ENCODE data around the gene TGM4. TPM values are rescaled to one million over a fixed set of nuclear protein-coding genes. Genes with fewer than 3 reads are reported as not detected.

The TGM4 gene
- total RNA-seq, 2 experiments from 2014 or later = not detected

DNA sequence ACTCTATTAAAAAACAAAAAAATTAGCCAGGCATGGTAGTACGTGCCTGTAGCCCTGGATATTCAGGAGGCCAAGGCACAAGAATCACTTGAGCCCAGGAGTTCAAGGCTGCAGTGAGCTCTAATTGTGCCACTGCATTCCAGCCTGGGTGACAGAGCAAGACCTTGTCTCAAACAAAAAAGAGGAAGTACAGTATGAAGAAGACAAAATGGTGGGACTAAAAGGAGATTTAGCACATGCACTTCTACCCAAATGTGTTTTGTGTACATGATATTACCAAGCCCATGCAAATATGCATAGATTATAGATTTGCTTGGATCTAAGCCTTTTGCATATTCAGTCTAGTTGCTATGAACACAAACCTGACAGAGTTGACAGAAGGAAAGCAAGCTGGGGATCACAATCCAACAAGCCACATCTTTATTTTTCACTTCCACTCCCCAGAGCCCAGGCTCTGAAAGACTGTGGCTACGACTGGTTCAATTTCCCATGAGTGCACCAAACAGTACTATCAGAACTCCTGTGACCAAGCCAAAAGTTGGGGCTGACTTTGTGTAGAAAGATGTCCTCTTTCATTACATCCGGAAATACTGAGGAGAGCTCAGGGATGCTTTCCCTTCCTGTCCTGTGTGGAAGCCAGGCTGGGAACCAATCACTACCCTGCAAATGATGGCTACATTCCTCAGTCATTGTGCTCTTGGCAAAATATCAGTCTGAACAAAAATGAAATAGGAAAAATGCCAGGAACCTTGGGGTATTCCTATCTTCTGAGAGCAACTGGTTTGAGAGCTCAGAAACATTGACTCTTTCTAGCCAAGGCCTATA lies 49.4 kb downstream of the TGM4 start:
- Mint-ChIP-seq H3K27me3 (no peaks in the 10 kb centered on the region), H3K36me3 (peaks cover 16% of the 10 kb centered on the region), H3K9me3 (no peaks in the 10 kb centered on the region), H3K4me3 (no peak overlapping the region), H3K27ac (no peak overlapping the region), H3K4me1 (ENCODE audit: low read depth) (no peaks in the 10 kb centered on the region)
- intact Hi-C loops (cut with micrococcal nuclease) = no loop called here
- CTCF ChIA-PET = interaction anchor here (2.2 kb wide), 1 partner anchor 10 kb away, joined by 12 read pairs; no protein-coding TSS in a partner anchor
- DNase-seq = no peak
- POLR2A ChIA-PET = no interaction called here

DNA sequence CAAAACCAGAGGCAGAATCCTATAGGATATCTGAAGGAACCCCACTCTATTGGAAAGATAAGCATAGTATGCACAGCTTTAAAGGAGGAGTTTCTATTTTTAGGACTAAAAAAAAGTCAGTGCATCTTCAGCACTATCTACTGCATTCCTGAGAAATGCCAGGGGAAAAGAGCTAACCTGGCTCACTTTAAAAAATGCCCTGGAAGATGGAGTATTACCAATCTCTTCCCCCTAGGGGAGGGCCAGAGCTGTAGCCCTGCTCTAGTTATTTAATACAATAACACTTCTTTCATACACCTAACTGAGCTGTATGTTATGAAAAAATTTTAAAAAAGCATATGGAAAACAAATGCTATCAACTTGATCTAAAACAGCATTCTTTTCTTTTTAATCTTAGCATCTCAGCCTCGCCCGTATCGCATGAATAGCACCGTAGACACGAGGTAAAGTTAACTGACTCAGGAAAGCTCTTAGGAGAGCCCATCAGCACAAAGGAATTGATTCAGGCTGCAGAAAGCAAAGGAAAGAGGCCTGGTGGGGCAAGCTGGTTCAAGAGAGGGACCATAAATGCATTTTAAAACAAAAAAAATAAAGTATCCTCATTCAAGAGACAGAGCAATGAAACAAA lies 50.2 kb downstream of the TGM4 start:
- CTCF ChIA-PET = interaction anchor here (2.2 kb wide), 1 partner anchor 11 kb away, joined by 12 read pairs; no protein-coding TSS in a partner anchor
- no peak for DNase-seq
- intact Hi-C loops (cut with micrococcal nuclease) = no loop called here
- H3K27me3 Mint-ChIP-seq = no peaks in the 10 kb centered on the region
- no peaks in the 10 kb centered on the region for H3K4me1 Mint-ChIP-seq (ENCODE audit: low read depth)
- POLR2A ChIA-PET = no interaction called here
- H3K9me3 Mint-ChIP-seq = no peaks in the 10 kb centered on the region
- peaks cover 16% of the 10 kb centered on the region for H3K36me3 Mint-ChIP-seq
- H3K4me3 Mint-ChIP-seq = no peak overlapping the region
- no peak overlapping the region for H3K27ac Mint-ChIP-seq

DNA sequence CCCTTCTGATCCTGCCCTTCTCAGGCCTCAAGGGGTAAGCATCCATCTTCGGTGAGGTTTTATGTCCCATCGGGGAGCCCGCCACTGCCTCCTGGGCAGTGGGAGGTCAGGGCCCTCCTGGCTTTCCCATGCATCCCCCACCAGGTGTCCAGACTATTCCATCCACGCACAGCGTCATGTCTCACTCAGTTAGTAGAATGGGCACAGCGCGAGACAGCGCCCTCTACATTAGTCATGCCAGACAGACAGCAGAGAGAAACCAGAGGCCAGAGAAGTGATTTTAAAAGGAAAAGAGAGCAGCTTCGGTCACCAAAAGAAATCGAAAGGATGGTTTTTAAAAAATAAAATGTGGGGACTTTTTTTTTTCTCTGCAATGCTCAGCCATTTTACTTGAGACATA lies 51.8 kb downstream of the TGM4 start:
- CTCF ChIA-PET = no interaction called here
- POLR2A ChIA-PET = no interaction called here

DNA sequence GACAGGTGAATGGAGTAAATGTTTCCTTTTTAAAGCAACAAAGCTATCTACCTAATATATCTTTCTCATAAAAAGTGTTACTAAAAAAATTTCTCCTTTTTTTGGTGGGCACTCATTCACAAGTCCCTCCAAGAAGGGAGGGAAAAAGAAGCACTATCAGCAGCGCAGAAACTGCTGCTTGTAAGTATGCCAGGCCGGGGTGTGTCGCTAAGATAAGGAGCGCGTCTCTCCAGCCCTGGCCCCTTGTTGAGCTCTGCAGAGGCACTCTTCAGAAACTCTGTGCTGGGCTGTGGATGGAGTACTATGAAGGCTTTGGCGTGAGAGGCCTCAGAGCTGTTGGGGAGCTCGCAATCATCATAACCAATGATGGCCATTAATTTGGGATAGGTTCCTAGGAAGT lies 52.5 kb downstream of the TGM4 start:
- no peaks in the 10 kb centered on the region for H3K4me1 Mint-ChIP-seq (ENCODE audit: low read depth)
- no peaks in the 10 kb centered on the region for H3K27me3 Mint-ChIP-seq
- CTCF ChIA-PET = interaction anchor here (1.0 kb wide), 1 partner anchor 13 kb away, joined by 3 read pairs; no protein-coding TSS in a partner anchor
- no peaks in the 10 kb centered on the region for H3K9me3 Mint-ChIP-seq
- no peak overlapping the region for H3K27ac Mint-ChIP-seq
- DNase-seq = no peak
- no peak overlapping the region for H3K4me3 Mint-ChIP-seq
- POLR2A ChIA-PET = no interaction called here
- intact Hi-C loops (cut with micrococcal nuclease) = no loop called here
- peaks cover 9% of the 10 kb centered on the region for H3K36me3 Mint-ChIP-seq

More for the DNA sequence above, 51.8 kb downstream of the TGM4 start:
- no peak overlapping the region for H3K4me3 Mint-ChIP-seq
- H3K27ac Mint-ChIP-seq = no peak overlapping the region
- peaks cover 12% of the 10 kb centered on the region for H3K36me3 Mint-ChIP-seq
- DNase-seq = no peak
- H3K4me1 Mint-ChIP-seq (ENCODE audit: low read depth) = no peaks in the 10 kb centered on the region
- intact Hi-C loops (cut with micrococcal nuclease) = no loop called here
- no peaks in the 10 kb centered on the region for H3K9me3 Mint-ChIP-seq
- no peaks in the 10 kb centered on the region for H3K27me3 Mint-ChIP-seq

DNA sequence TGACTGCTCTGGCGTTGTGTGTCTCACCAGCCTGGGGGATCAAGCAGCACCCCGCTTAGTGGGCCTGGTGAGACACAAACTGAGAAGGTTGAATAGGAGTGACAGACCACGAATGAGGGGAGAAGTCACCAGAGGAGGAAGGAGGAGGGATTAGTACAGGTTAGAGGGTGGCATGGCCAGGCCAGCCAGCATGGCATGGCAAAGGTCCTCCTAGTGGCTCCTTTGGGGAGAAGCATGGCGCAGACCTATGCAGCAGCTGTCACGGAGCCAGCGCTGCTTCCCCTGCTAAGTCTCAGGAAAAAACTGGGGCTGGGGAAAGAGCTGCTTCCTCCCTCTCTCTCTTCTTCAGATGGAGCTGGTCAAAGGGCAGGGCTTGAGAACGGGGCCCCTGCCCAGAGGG lies 53.0 kb downstream of the TGM4 start:
- no peak overlapping the region for H3K27ac Mint-ChIP-seq
- H3K27me3 Mint-ChIP-seq = no peaks in the 10 kb centered on the region
- H3K4me3 Mint-ChIP-seq = no peak overlapping the region
- ChIA-PET POLR2A (no interaction called here), CTCF (interaction anchor here (1.0 kb wide), 1 partner anchor 13 kb away, joined by 3 read pairs; no protein-coding TSS in a partner anchor)
- intact Hi-C loops (cut with micrococcal nuclease) = no loop called here
- H3K9me3 Mint-ChIP-seq = no peaks in the 10 kb centered on the region
- peaks cover 9% of the 10 kb centered on the region for H3K36me3 Mint-ChIP-seq
- H3K4me1 Mint-ChIP-seq (ENCODE audit: low read depth) = no peaks in the 10 kb centered on the region
- no peak for DNase-seq

DNA sequence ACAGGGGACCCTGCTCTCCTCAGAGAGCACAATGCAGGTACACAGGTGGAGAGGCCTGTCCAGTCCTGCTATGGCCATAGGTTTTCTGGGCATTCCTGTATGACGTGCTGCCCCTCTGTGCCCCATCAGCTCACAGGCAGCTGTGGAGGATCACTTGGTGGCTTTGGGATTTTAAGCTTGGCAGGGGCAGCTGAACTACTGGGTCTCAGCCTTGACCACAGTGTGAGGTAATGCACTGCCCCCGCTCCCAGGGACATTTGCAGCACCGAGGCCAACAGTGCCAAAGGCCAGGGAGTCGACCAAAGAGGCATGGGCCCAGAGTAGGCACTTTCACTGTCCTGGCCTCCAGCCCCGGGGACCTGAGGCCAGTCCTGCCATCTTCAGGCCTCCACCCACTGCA lies 55.4 kb downstream of the TGM4 start:
- POLR2A ChIA-PET = no interaction called here
- Mint-ChIP-seq H3K27me3 (no peaks in the 10 kb centered on the region), H3K4me3 (no peak overlapping the region), H3K4me1 (ENCODE audit: low read depth) (no peaks in the 10 kb centered on the region), H3K27ac (no peak overlapping the region), H3K36me3 (peaks cover 11% of the 10 kb centered on the region), H3K9me3 (no peaks in the 10 kb centered on the region)
- intact Hi-C loops (cut with micrococcal nuclease) = no loop called here
- no peak for DNase-seq
- CTCF ChIA-PET = interaction anchor here (1.8 kb wide), 1 partner anchor 15 kb away, joined by 4 read pairs; no protein-coding TSS in a partner anchor

DNA sequence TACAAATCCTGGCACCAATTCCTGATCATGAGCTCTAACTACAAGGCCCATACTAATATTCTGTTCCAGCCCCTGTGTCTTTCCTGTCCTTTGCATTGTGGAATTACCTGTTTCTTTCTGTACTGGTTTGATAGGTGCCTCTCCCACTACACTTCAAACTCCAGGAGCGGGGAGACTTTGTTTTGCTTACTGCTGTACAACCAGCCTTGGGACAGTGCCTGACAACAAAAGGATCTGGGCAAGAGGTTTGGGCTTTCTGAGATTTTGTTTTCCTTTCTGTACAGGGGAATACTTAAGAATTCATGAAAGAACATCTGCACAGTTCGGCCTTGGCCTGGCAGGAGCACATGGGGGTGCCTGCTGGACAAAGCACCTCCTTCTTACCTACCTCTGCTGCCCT lies 56.5 kb downstream of the TGM4 start:
- CTCF ChIA-PET = interaction anchor here (1.8 kb wide), 1 partner anchor 16 kb away, joined by 4 read pairs; no protein-coding TSS in a partner anchor
- intact Hi-C loops (cut with micrococcal nuclease) = no loop called here
- no peak overlapping the region for H3K27ac Mint-ChIP-seq
- DNase-seq = no peak
- H3K4me1 Mint-ChIP-seq (ENCODE audit: low read depth) = no peaks in the 10 kb centered on the region
- POLR2A ChIA-PET = no interaction called here
- peaks cover 9% of the 10 kb centered on the region for H3K36me3 Mint-ChIP-seq
- H3K4me3 Mint-ChIP-seq = no peak overlapping the region
- H3K27me3 Mint-ChIP-seq = no peaks in the 10 kb centered on the region
- no peaks in the 10 kb centered on the region for H3K9me3 Mint-ChIP-seq

DNA sequence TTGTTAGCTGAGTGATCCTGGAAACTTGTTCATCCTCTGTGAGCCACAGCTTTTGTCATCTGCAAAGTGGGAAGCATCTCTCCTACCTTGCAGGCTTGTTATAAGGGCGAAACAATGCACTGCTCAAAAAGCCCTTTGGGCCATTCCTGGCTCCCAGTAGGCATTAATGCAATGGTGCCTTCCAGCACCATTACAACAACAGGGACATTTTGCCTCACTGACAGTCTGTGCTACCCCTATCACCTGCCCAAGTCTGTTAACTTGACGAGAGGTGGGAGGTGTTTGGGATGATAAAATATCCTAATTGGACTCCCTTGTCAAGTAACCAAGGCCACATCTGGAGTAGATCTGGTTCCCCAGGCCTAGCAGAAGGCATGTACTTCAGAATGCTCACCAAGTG lies 57.4 kb downstream of the TGM4 start:
- CTCF ChIA-PET = interaction anchor here (0.8 kb wide), 1 partner anchor 64 kb away, joined by 4 read pairs; no protein-coding TSS in a partner anchor
- Mint-ChIP-seq H3K9me3 (no peaks in the 10 kb centered on the region), H3K27me3 (no peaks in the 10 kb centered on the region), H3K36me3 (peaks cover 5% of the 10 kb centered on the region), H3K4me1 (ENCODE audit: low read depth) (no peaks in the 10 kb centered on the region), H3K27ac (no peak overlapping the region), H3K4me3 (no peak overlapping the region)
- POLR2A ChIA-PET = no interaction called here
- intact Hi-C loops (cut with micrococcal nuclease) = no loop called here
- no peak for DNase-seq

DNA sequence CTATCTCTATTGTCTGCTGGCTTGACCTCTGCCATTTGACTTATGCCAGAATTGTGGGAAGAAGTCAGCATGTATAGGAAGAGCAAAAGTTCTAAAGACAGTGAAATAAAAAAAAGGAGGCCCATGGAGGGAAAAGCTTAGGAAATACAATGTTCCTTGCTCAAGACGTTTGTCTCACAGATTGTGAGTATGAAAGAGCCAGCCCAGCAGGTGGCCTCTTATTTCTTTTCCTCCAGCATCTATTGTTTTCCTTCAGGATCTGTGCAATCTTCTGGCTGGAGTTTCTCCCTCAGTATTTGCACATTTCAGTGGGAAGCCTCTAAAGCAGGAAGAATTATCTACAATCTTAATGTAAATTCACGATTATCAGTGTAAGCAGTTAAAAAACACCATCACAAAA lies 57.9 kb downstream of the TGM4 start:
- Mint-ChIP-seq H3K4me1 (ENCODE audit: low read depth) (no peaks in the 10 kb centered on the region), H3K27ac (no peak overlapping the region), H3K9me3 (no peaks in the 10 kb centered on the region), H3K36me3 (peaks cover 5% of the 10 kb centered on the region), H3K4me3 (no peak overlapping the region), H3K27me3 (no peaks in the 10 kb centered on the region)
- POLR2A ChIA-PET = no interaction called here
- no peak for DNase-seq
- intact Hi-C loops (cut with micrococcal nuclease) = no loop called here
- CTCF ChIA-PET = interaction anchor here (0.8 kb wide), 1 partner anchor 64 kb away, joined by 4 read pairs; no protein-coding TSS in a partner anchor

DNA sequence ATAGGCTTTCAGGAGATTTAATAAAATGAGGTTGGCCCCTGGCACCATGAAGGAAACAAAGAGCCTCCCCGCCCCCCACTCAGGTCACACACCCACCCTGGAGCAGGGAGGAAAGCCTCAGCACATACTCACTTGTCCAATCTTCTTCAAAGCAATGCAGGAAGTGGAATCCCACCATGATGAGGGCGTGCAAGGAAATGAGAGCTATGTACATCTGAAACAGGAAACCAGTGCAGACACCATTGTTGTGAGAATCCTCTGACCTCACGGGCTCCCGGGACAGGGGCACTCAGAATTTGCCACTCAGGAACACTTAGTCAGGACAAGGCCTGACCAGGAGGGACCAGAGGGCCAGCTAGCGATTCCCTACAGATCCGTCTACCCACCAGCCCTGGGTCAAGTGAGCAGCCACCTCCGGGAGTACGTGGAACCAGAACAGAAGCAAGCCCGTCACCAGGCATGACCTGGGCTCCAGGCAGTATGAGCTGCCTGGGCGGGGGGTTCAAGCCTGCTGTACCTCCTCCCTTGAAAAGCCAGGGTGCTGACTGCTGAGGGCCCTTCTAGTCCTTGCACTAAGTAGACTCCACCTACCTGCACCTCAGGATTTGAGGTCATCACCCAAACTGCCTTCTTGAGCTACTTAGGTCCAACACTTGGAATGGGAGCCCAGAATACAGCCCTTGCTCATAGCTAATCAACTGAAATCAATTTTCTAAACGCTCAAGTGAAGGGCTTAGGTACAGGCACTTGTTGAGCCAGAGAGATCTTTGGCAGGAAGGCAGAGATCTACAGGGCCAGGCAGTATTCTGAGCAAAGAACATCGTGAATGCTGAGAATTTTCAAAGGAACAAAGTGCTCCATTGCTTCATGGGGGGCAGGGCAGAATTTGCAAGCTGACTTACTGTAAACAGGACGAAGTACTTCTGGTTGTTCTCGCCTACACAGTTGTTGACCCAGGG lies 58.9 kb downstream of the TGM4 start:
- Mint-ChIP-seq H3K4me1 (ENCODE audit: low read depth) (no peaks in the 10 kb centered on the region), H3K27me3 (no peaks in the 10 kb centered on the region), H3K4me3 (no peak overlapping the region), H3K9me3 (no peaks in the 10 kb centered on the region), H3K27ac (no peak overlapping the region), H3K36me3 (peaks cover 5% of the 10 kb centered on the region)
- ChIA-PET POLR2A (no interaction called here), CTCF (no interaction called here)
- intact Hi-C loops (cut with micrococcal nuclease) = no loop called here
- no peak for DNase-seq

DNA sequence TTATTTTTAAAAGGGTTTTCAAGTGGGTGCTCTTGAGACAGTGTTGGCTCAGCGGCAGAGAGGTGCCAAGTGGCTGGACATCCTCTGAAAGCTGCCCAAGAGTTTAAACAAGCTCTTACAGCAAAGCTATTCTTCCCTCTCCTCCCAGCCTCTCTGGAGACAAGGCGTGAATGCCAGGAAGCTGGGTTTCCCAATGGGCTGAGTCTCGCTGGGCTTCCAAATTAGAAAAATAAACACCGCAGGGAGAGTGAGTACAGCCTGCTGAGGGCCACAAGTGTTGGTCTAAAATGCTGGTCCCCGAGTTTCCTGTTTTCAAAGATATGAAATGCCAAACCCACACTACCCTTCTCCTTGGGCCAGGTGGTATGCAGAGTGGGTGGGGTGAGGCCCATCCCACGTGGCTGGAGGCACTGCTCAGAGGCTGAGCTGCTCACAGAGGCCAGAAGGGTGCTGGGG lies 65.2 kb downstream of the TGM4 start:
- no peak overlapping the region for H3K4me3 Mint-ChIP-seq
- no peaks in the 10 kb centered on the region for H3K4me1 Mint-ChIP-seq (ENCODE audit: low read depth)
- H3K27ac Mint-ChIP-seq = no peak overlapping the region
- H3K9me3 Mint-ChIP-seq = no peaks in the 10 kb centered on the region
- CTCF ChIA-PET = interaction anchor here (1.3 kb wide), 1 partner anchor 407 kb away, joined by 3 read pairs; no protein-coding TSS in a partner anchor
- no peak for DNase-seq
- peaks cover 20% of the 10 kb centered on the region for H3K36me3 Mint-ChIP-seq
- intact Hi-C loops (cut with micrococcal nuclease) = no loop called here
- POLR2A ChIA-PET = no interaction called here
- no peaks in the 10 kb centered on the region for H3K27me3 Mint-ChIP-seq

Measured in activated CD4-positive, alpha-beta memory T cell treated with anti-CD3 and anti-CD28 coated beads for 36 hours (primary cell).